ENCODE results near the gene ZIC2.
"Not testable (repeated sequence)": the region's sequence is repeated elsewhere in the genome, so short reads cannot be mapped to it uniquely, and the experiment has no call there.

The ZIC2 gene

GRCh38 chr13:100032642-100033041 is 51.1 kb downstream of the ZIC2 start:
- DNase-seq = not testable (repeated sequence)

GRCh38 chr13:100035936-100036335 is 54.4 kb downstream of the ZIC2 start:
- DNase-seq = no peak
